ENCODE measurements around the gene GRK7. TPM values are rescaled to one million over a fixed set of nuclear protein-coding genes. Genes with fewer than 3 reads are reported as not detected.

The GRK7 gene
- total and polyA plus RNA-seq, 2 donors (not counting 3 experiments of a cell fraction or from before 2014, with no cell fraction given) = not detected

DNA sequence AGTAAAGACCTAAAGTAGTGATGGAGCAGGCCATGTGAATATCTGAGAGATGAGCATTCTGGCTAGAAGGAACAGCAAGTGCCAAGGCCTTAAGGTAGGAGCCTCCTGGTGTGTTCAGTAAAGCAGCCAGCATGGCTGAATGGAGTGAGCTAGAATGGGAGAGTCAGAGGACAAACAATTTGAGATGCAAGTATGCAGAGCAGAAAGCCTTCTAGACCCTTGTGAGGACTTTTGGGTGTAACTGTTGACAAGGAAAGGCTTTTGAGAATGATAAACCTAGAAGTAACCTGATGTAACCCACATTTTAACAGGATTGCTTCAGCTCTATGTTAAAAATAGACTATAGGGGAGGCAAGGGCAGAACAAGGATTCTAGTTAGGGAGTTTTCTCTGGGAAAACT lies 40.0 kb upstream of the GRK7 start:
- H3K36me3 ChIP-seq (ENCODE audit: control insufficient read depth in 2 of 2, extremely low read depth in 1 of 2, insufficient read depth in 2 of 2, low read length in 2 of 2) = no peaks in the 10 kb centered on the region

DNA sequence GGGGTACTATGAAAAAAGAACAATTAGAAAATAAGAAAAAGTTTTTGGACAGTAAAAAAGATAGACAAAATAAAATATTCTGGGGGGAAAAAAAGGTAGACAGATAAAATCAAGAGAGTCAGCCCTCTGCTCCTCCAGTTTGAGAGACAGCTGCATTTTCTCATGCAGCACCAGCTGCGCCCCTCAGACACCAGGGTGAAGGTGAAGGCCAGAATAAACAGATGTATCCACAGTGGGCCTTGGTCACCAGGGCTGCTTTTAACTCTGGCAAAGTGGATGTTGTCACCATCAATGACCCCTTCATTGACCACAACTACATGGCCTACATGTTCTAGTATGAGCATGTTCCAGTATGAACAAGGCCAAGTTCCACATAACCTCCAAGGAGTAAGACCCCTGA lies 39.0 kb upstream of the GRK7 start:
- Histone ChIP-seq H4K20me1 (replicated peaks; ENCODE audit: control insufficient read depth, extremely low read depth, insufficient read depth, low read length) (no peaks in the 10 kb centered on the region), H3K36me3 (ENCODE audit: control insufficient read depth in 2 of 2, extremely low read depth in 1 of 2, insufficient read depth in 2 of 2, low read length in 2 of 2) (no peaks in the 10 kb centered on the region), H3K27ac (ENCODE audit: insufficient read depth, low read depth, low read length) (no peak overlapping the region), H2AFZ (ENCODE audit: low read depth, low read length) (no peak overlapping the region), H3K9me1 (replicated peaks; ENCODE audit: control insufficient read depth, extremely low read depth, insufficient read depth, low read length) (no peaks in the 10 kb centered on the region), H3K79me2 (ENCODE audit: control insufficient read depth, insufficient read depth, low read length) (no peaks in the 10 kb centered on the region), H3K27me3 (ENCODE audit: control insufficient read depth in 2 of 2, insufficient read depth in 2 of 2, low read length in 2 of 2) (no peaks in the 10 kb centered on the region), H3K9ac (replicated peaks; ENCODE audit: extremely low read depth, insufficient read depth, low read length) (no peak overlapping the region), H3K4me3 (replicated peaks in 1 of 3; ENCODE audit: insufficient read depth in 1 of 3, low read depth in 1 of 3, low read length in 3 of 3) (no peak overlapping the region), H3K4me1 (ENCODE audit: control insufficient read depth, extremely low read depth, insufficient read depth, low read length) (no peaks in the 10 kb centered on the region), H3K9me3 (replicated peaks; ENCODE audit: control insufficient read depth, insufficient read depth, low read length) (no peaks in the 10 kb centered on the region), H3K4me2 (ENCODE audit: insufficient read depth, low read length) (no peak overlapping the region)
- intact Hi-C loops (cut with micrococcal nuclease) (no loop called here), dilution Hi-C loops (cut with MboI; ENCODE audit: extremely low pct_ligation_motif_present, low sequenced_read_pairs) (no loop called here)
- no peak for DNase-seq (ENCODE audit: low read depth, low spot score)
- no peak for FAIRE-seq
- no peak for TF ChIP-seq FOS (IDR thresholded peaks at IDR 0.05; ENCODE audit: borderline replicate concordance, insufficient read depth, low read length)
- no peak for TF ChIP-seq MYC (IDR thresholded peaks at IDR 0.05; ENCODE audit: low read depth, low read length)
- TF ChIP-seq MAX (IDR thresholded peaks at IDR 0.05; ENCODE audit: insufficient read depth, insufficient read length) = no peak
- no peak for TF ChIP-seq POLR2AphosphoS5 (IDR thresholded peaks at IDR 0.05; ENCODE audit: insufficient read depth, low read depth, low read length)
- TF ChIP-seq, protein P1, sequence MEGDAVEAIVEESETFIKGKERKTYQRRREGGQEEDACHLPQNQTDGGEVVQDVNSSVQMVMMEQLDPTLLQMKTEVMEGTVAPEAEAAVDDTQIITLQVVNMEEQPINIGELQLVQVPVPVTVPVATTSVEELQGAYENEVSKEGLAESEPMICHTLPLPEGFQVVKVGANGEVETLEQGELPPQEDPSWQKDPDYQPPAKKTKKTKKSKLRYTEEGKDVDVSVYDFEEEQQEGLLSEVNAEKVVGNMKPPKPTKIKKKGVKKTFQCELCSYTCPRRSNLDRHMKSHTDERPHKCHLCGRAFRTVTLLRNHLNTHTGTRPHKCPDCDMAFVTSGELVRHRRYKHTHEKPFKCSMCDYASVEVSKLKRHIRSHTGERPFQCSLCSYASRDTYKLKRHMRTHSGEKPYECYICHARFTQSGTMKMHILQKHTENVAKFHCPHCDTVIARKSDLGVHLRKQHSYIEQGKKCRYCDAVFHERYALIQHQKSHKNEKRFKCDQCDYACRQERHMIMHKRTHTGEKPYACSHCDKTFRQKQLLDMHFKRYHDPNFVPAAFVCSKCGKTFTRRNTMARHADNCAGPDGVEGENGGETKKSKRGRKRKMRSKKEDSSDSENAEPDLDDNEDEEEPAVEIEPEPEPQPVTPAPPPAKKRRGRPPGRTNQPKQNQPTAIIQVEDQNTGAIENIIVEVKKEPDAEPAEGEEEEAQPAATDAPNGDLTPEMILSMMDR (IDR thresholded peaks at IDR 0.05; ENCODE audit: extremely low read depth in 1 of 2, insufficient read depth in 1 of 2, low read depth in 1 of 2, low read length in 2 of 2) = no peak
- no peak for TF ChIP-seq EZH2 (IDR thresholded peaks at IDR 0.05; ENCODE audit: borderline replicate concordance, low read depth, low read length, severe bottlenecking)
- TF ChIP-seq JUN (IDR thresholded peaks at IDR 0.05; ENCODE audit: borderline replicate concordance, insufficient read depth, insufficient read length, low read depth) = no peak
- TF ChIP-seq POLR2A (IDR thresholded peaks at IDR 0.05; ENCODE audit: low read depth, low read length) = no peak
- no peak for TF ChIP-seq GATA2 (IDR thresholded peaks at IDR 0.05; ENCODE audit: insufficient read depth, insufficient read length, low read depth, low read length)
- ChIA-PET CTCF (interaction anchor here (1.4 to 1.9 kb wide), 2 partner anchors 9 to 11 kb away, joined by 3 to 4 read pairs; no protein-coding TSS in a partner anchor), POLR2A (no interaction called here)
- BruUV-seq (replicated peaks) = no TSS peak

More for the DNA sequence above, 40.0 kb upstream of the GRK7 start:
- Histone ChIP-seq H3K9me3 (replicated peaks; ENCODE audit: control insufficient read depth, insufficient read depth, low read length) (no peaks in the 10 kb centered on the region), H3K9me1 (replicated peaks; ENCODE audit: control insufficient read depth, extremely low read depth, insufficient read depth, low read length) (no peaks in the 10 kb centered on the region), H3K4me3 (replicated peaks in 1 of 3; ENCODE audit: insufficient read depth in 1 of 3, low read depth in 1 of 3, low read length in 3 of 3) (no peak overlapping the region), H3K4me1 (ENCODE audit: control insufficient read depth, extremely low read depth, insufficient read depth, low read length) (no peaks in the 10 kb centered on the region), H3K9ac (replicated peaks; ENCODE audit: extremely low read depth, insufficient read depth, low read length) (no peak overlapping the region), H2AFZ (ENCODE audit: low read depth, low read length) (no peak overlapping the region), H3K27ac (ENCODE audit: insufficient read depth, low read depth, low read length) (no peak overlapping the region), H4K20me1 (replicated peaks; ENCODE audit: control insufficient read depth, extremely low read depth, insufficient read depth, low read length) (no peaks in the 10 kb centered on the region), H3K79me2 (ENCODE audit: control insufficient read depth, insufficient read depth, low read length) (no peaks in the 10 kb centered on the region), H3K4me2 (ENCODE audit: insufficient read depth, low read length) (no peak overlapping the region), H3K27me3 (ENCODE audit: control insufficient read depth in 2 of 2, insufficient read depth in 2 of 2, low read length in 2 of 2) (no peaks in the 10 kb centered on the region)
- CTCF ChIA-PET = interaction anchor here (1.2 to 1.9 kb wide), 2 partner anchors 10 to 79 kb away, joined by 4 read pairs; no protein-coding TSS in a partner anchor
- FAIRE-seq (no peak), DNase-seq (ENCODE audit: low read depth, low spot score) (no peak)
- intact Hi-C loops (cut with micrococcal nuclease) = no loop called here
- dilution Hi-C loops (cut with MboI; ENCODE audit: extremely low pct_ligation_motif_present, low sequenced_read_pairs) = no loop called here
- POLR2A ChIA-PET = no interaction called here
- no TSS peak for BruUV-seq (replicated peaks)
- TF ChIP-seq GATA2 (IDR thresholded peaks at IDR 0.05; ENCODE audit: insufficient read depth, insufficient read length, low read depth, low read length) = no peak
- TF ChIP-seq EZH2 (IDR thresholded peaks at IDR 0.05; ENCODE audit: borderline replicate concordance, low read depth, low read length, severe bottlenecking) = no peak

All from endothelial cell of umbilical vein (primary cell).